NCI-H226 (cell line): ENCODE results near the gene PEX5L.
"Not testable (repeated sequence)": the region's sequence is repeated elsewhere in the genome, so short reads cannot be mapped to it uniquely, and the experiment has no call there.

Experiments used
- DNase-seq: peaks from one replicate; pipeline ENCODE4 v3.0.0-alpha.2; 2015

The PEX5L gene, protein sequence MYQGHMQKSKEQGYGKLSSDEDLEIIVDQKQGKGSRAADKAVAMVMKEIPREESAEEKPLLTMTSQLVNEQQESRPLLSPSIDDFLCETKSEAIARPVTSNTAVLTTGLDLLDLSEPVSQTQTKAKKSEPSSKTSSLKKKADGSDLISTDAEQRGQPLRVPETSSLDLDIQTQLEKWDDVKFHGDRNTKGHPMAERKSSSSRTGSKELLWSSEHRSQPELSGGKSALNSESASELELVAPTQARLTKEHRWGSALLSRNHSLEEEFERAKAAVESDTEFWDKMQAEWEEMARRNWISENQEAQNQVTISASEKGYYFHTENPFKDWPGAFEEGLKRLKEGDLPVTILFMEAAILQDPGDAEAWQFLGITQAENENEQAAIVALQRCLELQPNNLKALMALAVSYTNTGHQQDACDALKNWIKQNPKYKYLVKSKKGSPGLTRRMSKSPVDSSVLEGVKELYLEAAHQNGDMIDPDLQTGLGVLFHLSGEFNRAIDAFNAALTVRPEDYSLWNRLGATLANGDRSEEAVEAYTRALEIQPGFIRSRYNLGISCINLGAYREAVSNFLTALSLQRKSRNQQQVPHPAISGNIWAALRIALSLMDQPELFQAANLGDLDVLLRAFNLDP

DNA sequence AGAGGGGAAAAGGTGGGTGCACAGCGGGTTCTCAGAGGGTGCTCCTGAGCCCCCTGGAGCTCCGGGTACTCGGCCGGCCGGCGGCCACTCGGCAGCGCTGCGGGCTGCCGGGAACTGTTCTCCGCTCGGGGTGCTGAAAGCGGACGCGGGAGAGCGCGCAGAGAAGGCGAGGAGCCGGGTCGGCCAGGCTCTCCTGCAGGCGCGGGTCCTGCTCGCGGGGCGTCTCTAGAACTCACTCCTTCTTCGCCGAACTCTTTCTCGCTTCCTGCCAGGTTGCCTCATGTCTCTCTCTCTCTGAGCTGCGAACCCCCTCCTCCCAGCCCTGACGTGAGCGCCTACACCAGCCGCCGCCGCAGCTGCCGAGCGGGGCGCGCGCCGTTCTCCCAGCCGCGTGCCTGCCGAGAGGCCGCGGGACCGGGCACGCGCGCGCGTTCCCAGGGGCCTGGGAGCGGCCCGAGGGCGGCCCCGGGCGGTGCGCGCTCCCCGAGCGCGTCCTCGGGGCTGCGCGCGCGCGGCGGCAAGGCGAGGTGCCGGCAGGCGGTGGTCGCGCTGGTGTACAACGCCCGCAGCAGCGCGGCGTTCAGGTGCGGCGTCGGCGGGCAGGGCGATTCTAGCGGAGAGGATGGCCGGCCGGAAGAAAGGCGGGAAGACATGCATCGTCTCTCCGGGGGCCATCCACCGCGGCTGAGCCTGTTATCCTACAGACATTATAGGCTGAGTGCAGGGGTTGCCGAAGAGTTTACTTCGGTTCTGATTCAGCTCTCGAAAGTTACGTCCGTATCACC, at the start of gene PEX5L:
Gene PEX5L (minus strand): TSS at position 267 of the 785 bp plus-strand sequence. CDS start 338 bp downstream, outside the sequence.
- DNase-seq: peak; percentile 56

GRCh38 chr3:180085122-180085710, 48.5 kb upstream of the PEX5L start:
- DNase-seq: no peak

- no peak for DNase-seq
These were observed 46.0 kb upstream of the PEX5L start for GRCh38 chr3:180082699-180083098.

DNA sequence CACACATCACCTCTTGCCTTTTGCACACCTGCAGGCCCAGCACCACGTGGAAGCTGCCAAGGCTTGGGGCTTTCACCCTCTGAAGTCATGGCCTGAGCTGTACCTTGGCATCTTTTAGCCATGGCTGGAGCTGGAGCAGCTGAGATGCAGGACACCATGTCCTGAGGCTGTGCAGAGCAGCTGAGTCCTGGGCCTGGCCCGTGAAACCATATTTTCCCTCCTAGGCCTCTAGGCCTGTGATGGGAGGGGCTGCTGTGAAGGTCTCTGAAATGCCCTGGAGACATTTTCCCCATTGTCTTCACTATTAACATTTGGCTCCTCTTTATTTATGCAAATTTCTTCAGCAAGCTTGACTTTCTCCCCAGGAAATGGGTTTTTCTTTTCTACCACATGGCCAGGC, 41.9 kb upstream of the PEX5L start:
- DNase-seq: no peak

DNA sequence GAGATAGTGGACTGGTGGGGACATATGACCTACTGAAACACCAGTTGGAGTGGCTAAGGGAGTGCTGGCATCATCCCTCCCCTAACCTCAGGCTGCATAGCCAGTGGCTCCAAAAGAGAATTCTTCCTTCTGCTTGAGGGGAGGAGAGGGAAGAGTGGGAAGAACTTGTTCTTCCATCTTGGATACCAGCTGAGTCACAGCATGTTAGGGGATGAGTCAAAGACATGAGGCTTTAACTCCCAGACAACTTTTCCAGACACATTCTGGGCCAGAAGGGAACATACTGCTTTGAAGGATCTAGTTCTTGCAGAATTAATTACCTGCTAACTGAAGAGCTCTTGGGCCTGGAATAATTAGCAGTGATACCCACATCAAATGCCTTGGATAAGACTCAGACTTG, 36.8 kb upstream of the PEX5L start:
- DNase-seq: no peak

DNA sequence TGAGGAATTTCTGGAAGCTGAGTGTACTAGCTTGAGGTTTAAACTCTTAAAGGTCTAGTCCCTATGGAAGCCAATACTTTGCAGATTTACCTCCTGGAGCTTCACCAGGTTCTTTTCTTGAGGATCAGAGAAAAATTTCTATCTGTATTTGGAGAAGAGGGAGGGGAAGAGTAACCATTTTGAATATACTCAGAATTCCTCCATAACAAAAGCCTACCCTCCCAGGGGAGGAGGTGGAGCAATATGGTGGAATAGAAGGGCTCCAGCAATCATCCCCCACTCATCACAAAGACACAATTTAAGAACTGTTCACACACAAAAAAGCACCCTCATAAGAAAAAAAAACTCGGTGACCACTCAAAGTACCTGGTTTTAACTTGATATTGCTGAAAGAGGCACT, 36.0 kb upstream of the PEX5L start:
- DNase-seq: no peak

GRCh38 chr3:180070925-180071324, 34.2 kb upstream of the PEX5L start:
- no peak for DNase-seq

DNA sequence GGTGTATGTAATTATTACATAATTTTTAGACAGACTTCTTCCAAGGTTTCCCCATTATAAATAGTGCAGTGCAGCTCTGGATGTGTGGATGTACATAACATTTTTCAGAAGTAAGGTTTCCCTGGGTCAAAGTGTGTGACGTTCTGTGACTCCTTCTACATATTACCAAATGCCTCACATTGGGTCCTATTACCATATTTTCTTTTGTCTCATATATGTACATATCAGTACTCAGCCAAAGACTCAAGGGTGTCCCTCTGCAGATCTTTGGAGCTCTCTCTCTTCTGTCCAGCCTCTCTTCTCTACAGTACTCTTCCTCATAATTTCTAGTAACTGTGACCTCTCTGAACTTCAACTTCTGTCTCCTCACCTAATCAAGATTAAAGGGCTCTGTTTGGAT, 31.3 kb upstream of the PEX5L start:
- no peak for DNase-seq

DNA sequence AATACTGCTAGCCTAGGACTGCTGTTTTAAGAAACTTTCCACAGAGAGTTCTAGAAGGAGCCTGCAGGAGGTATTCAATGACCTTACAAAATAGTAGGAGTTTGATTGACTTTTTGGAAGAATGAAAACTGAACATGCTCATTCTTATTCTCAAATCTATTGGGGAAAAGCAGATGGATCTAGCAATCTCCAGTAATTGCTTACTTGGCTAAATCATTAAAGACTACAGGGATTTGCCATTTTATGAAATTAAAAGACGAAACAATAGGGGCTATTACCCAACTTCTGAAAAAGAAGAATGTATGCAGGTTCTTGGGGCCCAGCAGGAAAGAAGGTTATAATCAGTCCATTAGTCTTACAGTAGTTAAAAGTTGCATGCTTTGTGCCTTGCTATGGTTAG, 29.9 kb upstream of the PEX5L start:
- no peak for DNase-seq

GRCh38 chr3:180063783-180064182, 27.0 kb upstream of the PEX5L start:
- no peak for DNase-seq

GRCh38 chr3:180062771-180063170, 26.0 kb upstream of the PEX5L start:
- no peak for DNase-seq

DNA sequence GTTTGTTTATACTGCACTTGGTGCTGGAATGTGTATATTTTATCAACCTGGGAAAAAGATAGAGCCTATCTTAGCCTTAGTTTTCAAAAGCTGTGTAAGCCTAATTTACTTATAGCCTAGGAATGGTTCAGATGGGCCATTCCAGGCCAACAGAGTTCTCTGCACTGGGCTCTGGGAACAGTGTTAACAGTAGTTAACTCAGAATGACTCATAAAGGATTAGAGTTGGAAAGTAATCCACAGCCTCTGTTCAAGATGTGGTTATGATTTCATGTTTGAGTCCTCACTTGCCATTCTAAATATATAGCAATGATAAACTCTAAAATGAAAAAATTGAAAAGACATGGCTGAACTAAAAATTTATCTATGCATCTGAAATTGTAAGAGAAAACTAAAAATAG, 22.6 kb upstream of the PEX5L start:
- peak; percentile 58 for DNase-seq

DNA sequence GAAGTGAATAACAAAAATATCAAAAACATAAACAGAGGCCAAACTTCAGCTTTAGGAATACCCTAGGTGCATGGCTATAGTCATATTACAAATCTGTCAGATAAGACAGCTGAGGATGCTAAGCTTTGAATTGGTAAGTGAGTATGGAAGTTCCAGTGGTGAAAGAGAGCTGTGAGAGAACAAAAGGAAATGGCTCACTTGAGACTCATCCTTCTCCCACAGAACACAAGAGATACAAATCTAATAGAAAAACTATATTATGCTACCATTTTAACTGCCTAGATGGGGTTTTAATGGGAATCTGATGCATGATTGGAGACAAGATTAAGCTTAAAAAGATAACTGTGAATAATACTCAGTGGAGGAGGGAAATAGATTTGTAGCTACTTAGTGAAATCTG, 21.5 kb upstream of the PEX5L start:
- no peak for DNase-seq

GRCh38 chr3:180055656-180056055, 18.9 kb upstream of the PEX5L start:
- DNase-seq: not testable (repeated sequence)

DNA sequence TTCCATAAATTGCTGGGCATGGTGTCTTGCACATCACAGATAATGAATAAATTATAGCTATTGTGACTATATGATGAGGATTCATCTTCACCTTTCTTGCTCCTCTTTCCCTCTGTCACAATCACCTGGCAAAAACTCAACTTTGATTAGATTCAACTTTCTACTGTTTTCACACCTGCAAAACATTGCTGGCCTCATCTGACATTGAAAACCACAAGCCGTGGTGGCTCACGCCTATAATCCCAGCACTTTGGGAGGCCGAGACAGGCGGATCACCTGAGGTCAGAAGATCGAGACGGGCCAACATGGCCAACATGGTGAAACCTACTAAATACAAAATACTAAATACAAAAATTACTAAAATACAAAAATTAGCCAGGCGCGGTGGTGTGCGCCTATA, 12.7 kb upstream of the PEX5L start:
- no peak for DNase-seq

DNA sequence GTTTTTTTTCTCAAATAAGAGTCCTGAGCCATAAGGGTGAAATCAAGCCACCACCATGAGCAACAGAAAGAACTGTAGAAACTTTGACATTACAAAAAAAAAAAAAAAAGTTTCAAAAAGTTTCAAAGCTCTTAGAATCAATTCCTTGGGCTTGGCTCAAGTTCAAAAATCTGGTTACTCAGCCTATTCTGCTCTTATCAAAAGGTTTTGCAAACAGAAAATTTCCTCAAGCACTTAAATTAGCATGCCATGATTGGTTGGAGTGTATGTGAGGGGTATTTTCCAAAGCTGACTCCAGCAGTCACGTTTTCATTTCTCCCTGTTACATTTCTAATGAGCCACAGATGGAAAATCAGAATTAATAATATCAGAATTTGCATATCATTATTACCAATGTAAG, 12.1 kb upstream of the PEX5L start:
- DNase-seq: peak; percentile 70

DNA sequence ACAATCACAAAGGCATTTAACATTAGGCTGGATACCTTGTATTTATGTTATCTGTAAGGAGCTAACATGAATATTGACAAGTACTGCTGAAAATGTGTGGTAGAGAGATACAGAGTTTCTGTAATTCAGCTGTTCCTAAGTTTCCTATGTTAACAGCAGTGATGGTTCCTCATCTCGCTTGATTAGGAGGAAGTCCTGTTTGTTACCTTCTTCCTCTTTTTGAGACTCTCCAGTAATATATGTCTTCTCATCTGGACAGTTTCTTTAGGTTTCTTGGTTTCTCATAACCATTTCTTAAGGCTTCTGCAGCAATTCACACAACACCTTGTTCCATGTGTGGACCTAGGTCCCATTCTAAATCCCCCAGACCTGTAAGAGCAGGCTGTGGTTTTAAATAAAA, 11.4 kb upstream of the PEX5L start:
- DNase-seq: no peak

GRCh38 chr3:180040966-180041365, 4.2 kb upstream of the PEX5L start:
- DNase-seq: peak; percentile 8

DNA sequence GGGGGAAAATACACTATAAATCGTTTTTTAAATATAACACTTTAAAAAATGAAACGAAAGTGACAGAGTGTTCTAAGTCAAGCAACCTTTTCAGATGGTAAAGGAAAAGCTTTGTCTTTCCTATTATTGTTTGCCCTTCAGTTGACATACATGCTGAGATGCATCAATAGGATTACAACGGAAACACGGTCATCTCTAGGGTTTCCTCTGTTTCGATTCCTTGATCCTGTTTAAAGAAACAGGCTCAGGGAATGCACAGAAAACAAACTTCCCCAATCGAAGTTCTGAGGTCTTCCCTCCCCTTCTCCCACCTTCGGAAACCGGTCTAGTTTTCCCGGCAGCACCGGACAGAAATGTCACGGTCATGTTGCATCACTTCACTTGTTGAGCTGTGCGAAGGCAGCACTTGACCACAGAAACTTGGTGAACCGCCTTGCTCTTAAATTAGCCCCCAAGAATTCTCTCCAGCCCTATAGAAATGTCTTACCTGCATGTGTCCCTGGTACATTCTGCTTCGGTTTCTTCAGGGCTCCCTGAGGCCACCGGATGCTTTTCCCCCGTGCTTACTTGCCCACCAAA, 556 bp downstream of the PEX5L start:
- no peak for DNase-seq

GRCh38 chr3:180026997-180027396, 9.7 kb downstream of the PEX5L start:
- no peak for DNase-seq

- no peak for DNase-seq
These were observed 18.2 kb downstream of the PEX5L start for GRCh38 chr3:180018543-180018942.

- DNase-seq: no peak
These were observed 18.9 kb downstream of the PEX5L start for GRCh38 chr3:180017846-180018245.

DNA sequence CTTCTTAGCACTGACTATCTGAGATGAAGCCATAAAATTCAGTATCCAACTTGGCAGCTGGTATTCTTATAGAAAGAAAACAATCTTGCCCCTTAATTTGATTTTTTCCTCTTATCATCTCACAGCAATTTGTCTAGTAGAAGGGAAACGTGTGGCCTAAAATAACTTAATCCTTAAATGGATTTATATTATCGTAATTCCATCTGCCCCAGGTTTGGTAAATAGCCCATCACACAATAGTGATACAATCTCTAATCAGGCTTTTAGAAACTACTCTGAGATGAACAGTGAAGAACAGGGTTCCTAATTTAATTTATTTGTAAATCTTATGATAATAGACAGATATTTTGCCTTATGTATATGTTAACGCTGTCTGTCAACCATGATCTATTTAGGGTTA, 24.8 kb downstream of the PEX5L start:
- no peak for DNase-seq
